Body of pancreas (tissue), 4 donors: Measurements from ENCODE around the gene MAML2.

Source experiments
- POLR2A ChIP-seq, 3 donors: fragments of 450-650 bp; IDR thresholded peaks; one replicate each; pipeline ENCODE4 v1.6.1; 2016; ENCODE audit warnings: antibody characterized with exemption in 3 of 3, mild to moderate bottlenecking in 2 of 3
- TF ChIP-seq, protein P1 (sequence below), 7 experiments: fragments of 450-650 bp in 4 of 7; fragments of 200-600 bp in 3 of 7; sonication (generic) in 3 of 7; IDR thresholded peaks; one replicate each; pipeline ENCODE4 v1.5.1; 2016 to 2019; ENCODE audit warnings: antibody characterized with exemption in 7 of 7

DNA sequence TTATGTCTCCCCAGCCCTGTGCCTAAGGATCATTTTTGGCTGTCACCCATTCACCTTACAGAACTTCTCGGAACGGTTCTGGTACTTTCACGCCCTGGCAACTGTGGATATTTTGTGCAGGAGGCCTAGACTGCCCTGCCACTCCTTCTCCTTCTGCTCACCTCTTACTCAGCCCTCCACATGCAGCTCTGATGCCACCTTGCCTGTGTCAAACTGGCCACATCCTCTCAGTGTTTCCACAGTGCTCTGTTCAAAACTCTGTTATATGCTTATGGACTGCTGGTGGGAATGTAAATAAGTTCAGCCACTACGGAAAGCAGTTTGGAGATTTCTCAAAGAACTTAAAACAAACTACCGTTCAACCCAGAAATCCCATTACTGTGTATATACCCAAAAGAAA lies 318.3 kb downstream of the MAML2 start:
- TF ChIP-seq, protein P1, sequence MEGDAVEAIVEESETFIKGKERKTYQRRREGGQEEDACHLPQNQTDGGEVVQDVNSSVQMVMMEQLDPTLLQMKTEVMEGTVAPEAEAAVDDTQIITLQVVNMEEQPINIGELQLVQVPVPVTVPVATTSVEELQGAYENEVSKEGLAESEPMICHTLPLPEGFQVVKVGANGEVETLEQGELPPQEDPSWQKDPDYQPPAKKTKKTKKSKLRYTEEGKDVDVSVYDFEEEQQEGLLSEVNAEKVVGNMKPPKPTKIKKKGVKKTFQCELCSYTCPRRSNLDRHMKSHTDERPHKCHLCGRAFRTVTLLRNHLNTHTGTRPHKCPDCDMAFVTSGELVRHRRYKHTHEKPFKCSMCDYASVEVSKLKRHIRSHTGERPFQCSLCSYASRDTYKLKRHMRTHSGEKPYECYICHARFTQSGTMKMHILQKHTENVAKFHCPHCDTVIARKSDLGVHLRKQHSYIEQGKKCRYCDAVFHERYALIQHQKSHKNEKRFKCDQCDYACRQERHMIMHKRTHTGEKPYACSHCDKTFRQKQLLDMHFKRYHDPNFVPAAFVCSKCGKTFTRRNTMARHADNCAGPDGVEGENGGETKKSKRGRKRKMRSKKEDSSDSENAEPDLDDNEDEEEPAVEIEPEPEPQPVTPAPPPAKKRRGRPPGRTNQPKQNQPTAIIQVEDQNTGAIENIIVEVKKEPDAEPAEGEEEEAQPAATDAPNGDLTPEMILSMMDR (IDR thresholded peaks at IDR 0.05): no peak
- TF ChIP-seq POLR2A (IDR thresholded peaks at IDR 0.05): no peak
